ENCODE results near the gene KIF26B.

The KIF26B gene

GRCh38 chr1:245406426-245406825 is 251.6 kb downstream of the KIF26B start:
- Histone ChIP-seq H3K9me2 (replicated peaks; ENCODE audit: low read depth, low read length) (no peaks in the 10 kb centered on the region), H3K27me3 (ENCODE audit: insufficient read depth, low read length, poor library complexity, severe bottlenecking) (peaks cover 31% of the 10 kb centered on the region), H3K4me3 (ENCODE audit: low read length, poor library complexity, severe bottlenecking) (no peak overlapping the region), H3F3A (ENCODE audit: low read depth) (no peaks in the 10 kb centered on the region), H3K79me2 (ENCODE audit: insufficient read depth, low read length) (no peaks in the 10 kb centered on the region), H2AFZ (ENCODE audit: low read length) (no peak overlapping the region), H3K9ac (ENCODE audit: low read depth, low read length, poor library complexity, severe bottlenecking) (no peak overlapping the region), H4K20me1 (ENCODE audit: insufficient read depth, low read length, poor library complexity, severe bottlenecking) (no peaks in the 10 kb centered on the region), H3K4me1 (ENCODE audit: insufficient read depth, low read length, poor library complexity, severe bottlenecking) (no peaks in the 10 kb centered on the region), H3K4me2 (ENCODE audit: low read depth, low read length, poor library complexity, severe bottlenecking) (no peak overlapping the region), H3K36me3 (ENCODE audit: insufficient read depth, low read length) (no peaks in the 10 kb centered on the region), H3K9me3 (ENCODE audit: insufficient read depth, low read depth, low read length) (no peaks in the 10 kb centered on the region)
- TF ChIP-seq EZH2phosphoT487 (IDR thresholded peaks at IDR 0.05; ENCODE audit: borderline replicate concordance): no peak
- no peak for TF ChIP-seq CTCF (conservative IDR thresholded peaks at IDR 0.05; ENCODE audit: low read length)

- Histone ChIP-seq H3K4me1 (ENCODE audit: insufficient read depth, low read length, poor library complexity, severe bottlenecking) (no peaks in the 10 kb centered on the region), H3K9me3 (ENCODE audit: insufficient read depth, low read depth, low read length) (no peaks in the 10 kb centered on the region), H3K9ac (ENCODE audit: low read depth, low read length, poor library complexity, severe bottlenecking) (no peak overlapping the region), H4K20me1 (ENCODE audit: insufficient read depth, low read length, poor library complexity, severe bottlenecking) (no peaks in the 10 kb centered on the region), H3K9me2 (replicated peaks; ENCODE audit: low read depth, low read length) (no peaks in the 10 kb centered on the region), H3K79me2 (ENCODE audit: insufficient read depth, low read length) (no peaks in the 10 kb centered on the region), H3K4me3 (ENCODE audit: low read length, poor library complexity, severe bottlenecking) (no peak overlapping the region), H3F3A (ENCODE audit: low read depth) (no peaks in the 10 kb centered on the region), H3K36me3 (ENCODE audit: insufficient read depth, low read length) (no peaks in the 10 kb centered on the region), H3K27me3 (ENCODE audit: insufficient read depth, low read length, poor library complexity, severe bottlenecking) (peaks cover 27% of the 10 kb centered on the region), H2AFZ (ENCODE audit: low read length) (no peak overlapping the region), H3K4me2 (ENCODE audit: low read depth, low read length, poor library complexity, severe bottlenecking) (no peak overlapping the region)
- no peak for TF ChIP-seq EZH2phosphoT487 (IDR thresholded peaks at IDR 0.05; ENCODE audit: borderline replicate concordance)
- TF ChIP-seq CTCF (conservative IDR thresholded peaks at IDR 0.05; ENCODE audit: low read length): no peak
Measured at GRCh38 chr1:245407983-245408382, 253.2 kb downstream of the KIF26B start.

DNA sequence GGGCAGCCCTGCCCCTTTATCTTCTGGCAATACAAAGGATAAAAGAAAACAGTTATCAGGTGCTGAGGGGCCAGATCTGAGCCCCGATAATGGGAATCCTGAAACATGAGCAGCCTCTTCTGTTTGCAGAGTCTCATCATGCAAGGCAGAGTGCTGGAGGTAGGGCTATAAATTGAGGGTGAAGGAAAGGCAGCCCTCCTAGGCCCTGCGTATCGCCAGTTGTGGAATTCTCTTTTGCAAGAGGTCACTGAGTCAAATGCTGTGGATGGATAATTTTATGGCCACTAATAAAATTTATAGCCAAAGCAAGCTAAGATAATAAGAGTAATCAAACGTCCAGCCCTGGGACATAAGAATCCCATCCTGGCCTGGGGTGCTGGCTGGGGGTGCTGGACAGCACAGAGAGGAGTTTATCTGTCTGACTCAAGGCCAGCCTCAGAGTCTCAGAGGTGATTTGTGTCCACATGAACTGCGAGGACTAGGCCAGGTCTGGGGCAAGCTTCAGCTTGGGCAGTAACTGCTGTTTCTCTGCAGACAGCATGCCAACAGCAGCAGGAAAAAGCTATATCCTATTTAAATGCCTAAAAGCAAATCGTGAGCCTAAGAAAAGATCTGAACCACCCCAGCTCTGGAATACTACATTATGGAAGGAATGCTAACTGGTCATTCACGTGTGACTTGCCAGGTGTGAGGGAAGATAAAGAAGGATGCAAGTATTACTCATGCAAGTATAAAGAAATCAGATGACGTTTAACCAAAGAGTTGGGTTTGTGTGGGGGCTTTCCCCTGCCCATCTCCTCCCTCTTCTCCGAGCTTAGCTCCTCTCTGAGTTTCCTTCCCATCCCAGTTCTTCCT is 254.8 kb downstream of the KIF26B start:
- no peaks in the 10 kb centered on the region for H3K36me3 ChIP-seq (ENCODE audit: insufficient read depth, low read length)
- no peak overlapping the region for H3K4me3 ChIP-seq (ENCODE audit: low read length, poor library complexity, severe bottlenecking)
- no peaks in the 10 kb centered on the region for H3K9me3 ChIP-seq (ENCODE audit: insufficient read depth, low read depth, low read length)
- H3K9me2 ChIP-seq (replicated peaks; ENCODE audit: low read depth, low read length): no peaks in the 10 kb centered on the region
- H3K79me2 ChIP-seq (ENCODE audit: insufficient read depth, low read length): no peaks in the 10 kb centered on the region
- no peak for TF ChIP-seq EZH2phosphoT487 (IDR thresholded peaks at IDR 0.05; ENCODE audit: borderline replicate concordance)
- no peak for TF ChIP-seq CTCF (conservative IDR thresholded peaks at IDR 0.05; ENCODE audit: low read length)
- no peaks in the 10 kb centered on the region for H3F3A ChIP-seq (ENCODE audit: low read depth)
- no peaks in the 10 kb centered on the region for H4K20me1 ChIP-seq (ENCODE audit: insufficient read depth, low read length, poor library complexity, severe bottlenecking)
- H3K9ac ChIP-seq (ENCODE audit: low read depth, low read length, poor library complexity, severe bottlenecking): no peak overlapping the region
- H2AFZ ChIP-seq (ENCODE audit: low read length): no peak overlapping the region
- no peak overlapping the region for H3K4me2 ChIP-seq (ENCODE audit: low read depth, low read length, poor library complexity, severe bottlenecking)
- no peaks in the 10 kb centered on the region for H3K4me1 ChIP-seq (ENCODE audit: insufficient read depth, low read length, poor library complexity, severe bottlenecking)
- peaks cover 13% of the 10 kb centered on the region for H3K27me3 ChIP-seq (ENCODE audit: insufficient read depth, low read length, poor library complexity, severe bottlenecking)

Data from Loucy (cell line).